ENCODE measurements around the gene NENF.

DNA sequence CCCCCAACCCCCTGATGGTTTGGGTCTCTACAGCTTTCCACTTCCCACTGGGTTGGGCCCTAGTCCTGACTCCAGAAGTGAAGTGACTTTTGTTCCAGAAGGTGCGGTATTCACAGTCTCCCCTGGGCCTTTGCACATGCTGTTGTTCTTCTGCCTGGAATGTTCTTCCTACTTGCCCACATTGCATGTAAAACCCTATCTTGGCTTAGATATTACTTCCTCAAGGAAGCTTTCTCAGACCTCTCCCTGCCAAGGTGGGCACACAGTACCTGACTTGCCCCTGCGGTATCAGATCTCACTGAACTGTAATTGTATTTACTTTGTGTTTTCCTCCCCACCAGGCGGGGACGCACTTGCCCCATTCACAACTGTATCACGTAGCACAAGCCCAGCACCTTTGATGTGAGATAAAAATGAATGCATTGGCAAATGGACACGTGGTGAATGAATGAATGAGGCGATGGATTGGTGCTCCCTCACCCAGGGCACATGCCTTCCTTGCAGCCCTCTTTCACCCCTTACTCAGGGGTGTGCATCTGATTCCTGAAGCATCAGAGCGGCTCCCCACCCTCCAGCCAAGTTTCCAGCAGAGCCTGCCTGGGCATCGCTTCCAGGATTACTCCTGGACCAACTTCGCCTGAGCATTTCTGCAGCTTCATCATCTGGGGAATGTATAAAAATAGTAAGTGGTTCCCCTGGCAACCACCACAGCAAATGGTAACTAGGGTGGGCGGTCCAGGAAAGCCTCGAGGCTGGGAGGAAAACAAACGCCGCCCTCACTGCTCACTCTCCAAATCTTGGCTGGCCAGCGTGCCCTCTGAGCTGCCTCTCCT is 19.8 kb downstream of the NENF start:
- TF ChIP-seq, protein P1, sequence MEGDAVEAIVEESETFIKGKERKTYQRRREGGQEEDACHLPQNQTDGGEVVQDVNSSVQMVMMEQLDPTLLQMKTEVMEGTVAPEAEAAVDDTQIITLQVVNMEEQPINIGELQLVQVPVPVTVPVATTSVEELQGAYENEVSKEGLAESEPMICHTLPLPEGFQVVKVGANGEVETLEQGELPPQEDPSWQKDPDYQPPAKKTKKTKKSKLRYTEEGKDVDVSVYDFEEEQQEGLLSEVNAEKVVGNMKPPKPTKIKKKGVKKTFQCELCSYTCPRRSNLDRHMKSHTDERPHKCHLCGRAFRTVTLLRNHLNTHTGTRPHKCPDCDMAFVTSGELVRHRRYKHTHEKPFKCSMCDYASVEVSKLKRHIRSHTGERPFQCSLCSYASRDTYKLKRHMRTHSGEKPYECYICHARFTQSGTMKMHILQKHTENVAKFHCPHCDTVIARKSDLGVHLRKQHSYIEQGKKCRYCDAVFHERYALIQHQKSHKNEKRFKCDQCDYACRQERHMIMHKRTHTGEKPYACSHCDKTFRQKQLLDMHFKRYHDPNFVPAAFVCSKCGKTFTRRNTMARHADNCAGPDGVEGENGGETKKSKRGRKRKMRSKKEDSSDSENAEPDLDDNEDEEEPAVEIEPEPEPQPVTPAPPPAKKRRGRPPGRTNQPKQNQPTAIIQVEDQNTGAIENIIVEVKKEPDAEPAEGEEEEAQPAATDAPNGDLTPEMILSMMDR (IDR thresholded peaks at IDR 0.05; ENCODE audit: low read depth, low read length, missing input control), result no peak
- TF ChIP-seq, protein P2, sequence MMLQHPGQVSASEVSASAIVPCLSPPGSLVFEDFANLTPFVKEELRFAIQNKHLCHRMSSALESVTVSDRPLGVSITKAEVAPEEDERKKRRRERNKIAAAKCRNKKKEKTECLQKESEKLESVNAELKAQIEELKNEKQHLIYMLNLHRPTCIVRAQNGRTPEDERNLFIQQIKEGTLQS (IDR thresholded peaks at IDR 0.05), result no peak
- TF ChIP-seq JUND (IDR thresholded peaks at IDR 0.05) (no peak), TAF1 (conservative IDR thresholded peaks at IDR 0.05) (no peak), YY1 (IDR thresholded peaks at IDR 0.05) (no peak), RAD21 (IDR thresholded peaks at IDR 0.05) (no peak), RXRA (IDR thresholded peaks at IDR 0.05) (no peak), MAX (IDR thresholded peaks at IDR 0.05) (no peak), GABPA (IDR thresholded peaks at IDR 0.05 in 1 of 2, conservative IDR thresholded peaks at IDR 0.05 in 1 of 2) (no peak), NR2F2 (IDR thresholded peaks at IDR 0.05) (no peak)
- TF ChIP-seq, protein P3, sequence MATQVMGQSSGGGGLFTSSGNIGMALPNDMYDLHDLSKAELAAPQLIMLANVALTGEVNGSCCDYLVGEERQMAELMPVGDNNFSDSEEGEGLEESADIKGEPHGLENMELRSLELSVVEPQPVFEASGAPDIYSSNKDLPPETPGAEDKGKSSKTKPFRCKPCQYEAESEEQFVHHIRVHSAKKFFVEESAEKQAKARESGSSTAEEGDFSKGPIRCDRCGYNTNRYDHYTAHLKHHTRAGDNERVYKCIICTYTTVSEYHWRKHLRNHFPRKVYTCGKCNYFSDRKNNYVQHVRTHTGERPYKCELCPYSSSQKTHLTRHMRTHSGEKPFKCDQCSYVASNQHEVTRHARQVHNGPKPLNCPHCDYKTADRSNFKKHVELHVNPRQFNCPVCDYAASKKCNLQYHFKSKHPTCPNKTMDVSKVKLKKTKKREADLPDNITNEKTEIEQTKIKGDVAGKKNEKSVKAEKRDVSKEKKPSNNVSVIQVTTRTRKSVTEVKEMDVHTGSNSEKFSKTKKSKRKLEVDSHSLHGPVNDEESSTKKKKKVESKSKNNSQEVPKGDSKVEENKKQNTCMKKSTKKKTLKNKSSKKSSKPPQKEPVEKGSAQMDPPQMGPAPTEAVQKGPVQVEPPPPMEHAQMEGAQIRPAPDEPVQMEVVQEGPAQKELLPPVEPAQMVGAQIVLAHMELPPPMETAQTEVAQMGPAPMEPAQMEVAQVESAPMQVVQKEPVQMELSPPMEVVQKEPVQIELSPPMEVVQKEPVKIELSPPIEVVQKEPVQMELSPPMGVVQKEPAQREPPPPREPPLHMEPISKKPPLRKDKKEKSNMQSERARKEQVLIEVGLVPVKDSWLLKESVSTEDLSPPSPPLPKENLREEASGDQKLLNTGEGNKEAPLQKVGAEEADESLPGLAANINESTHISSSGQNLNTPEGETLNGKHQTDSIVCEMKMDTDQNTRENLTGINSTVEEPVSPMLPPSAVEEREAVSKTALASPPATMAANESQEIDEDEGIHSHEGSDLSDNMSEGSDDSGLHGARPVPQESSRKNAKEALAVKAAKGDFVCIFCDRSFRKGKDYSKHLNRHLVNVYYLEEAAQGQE (IDR thresholded peaks at IDR 0.05), result no peak
